KMS-11 (cell line): ENCODE measurements around the gene RFESD.

Experiments
- H2AFZ ChIP-seq: fragments of 200-600 bp; sonication (generic); 2 replicates; pipeline ENCODE4 v1.6.1; 2016; ENCODE audit warnings: antibody characterized with exemption, mixed run types, low read depth
- H3K27ac ChIP-seq: fragments of 200-600 bp; sonication (generic); 2 replicates; pipeline ENCODE4 v1.6.1; 2016; ENCODE audit warnings: mild to moderate bottlenecking, mixed run types
- H3K27me3 ChIP-seq: fragments of 200-600 bp; sonication (generic); 2 replicates; pipeline ENCODE4 v1.6.1; 2017; ENCODE audit warnings: mild to moderate bottlenecking, low read depth, mixed run types, moderate library complexity; ENCODE audit not compliant: insufficient read depth
- H3K36me3 ChIP-seq: fragments of 200-600 bp; sonication (generic); 2 replicates; pipeline ENCODE4 v1.6.1; 2017; ENCODE audit warnings: mild to moderate bottlenecking, mixed run types; ENCODE audit not compliant: insufficient read depth
- H3K4me1 ChIP-seq: fragments of 200-600 bp; sonication (generic); 2 replicates; pipeline ENCODE4 v1.6.1; 2016; ENCODE audit warnings: mild to moderate bottlenecking, low read depth, mixed run types; ENCODE audit not compliant: poor library complexity, severe bottlenecking
- H3K4me2 ChIP-seq: fragments of 200-600 bp; sonication (generic); 2 replicates; pipeline ENCODE4 v1.7.0; 2016; ENCODE audit warnings: mild to moderate bottlenecking, mixed run types
- H3K4me3 ChIP-seq: fragments of 200-600 bp; sonication (generic); IDR thresholded peaks from 2 replicates; pipeline ENCODE4 v1.6.1; 2017; ENCODE audit warnings: low read depth, low read length, mixed read lengths; ENCODE audit not compliant: insufficient read depth
- H3K79me2 ChIP-seq: fragments of 200-600 bp; sonication (generic); 2 replicates; pipeline ENCODE4 v1.6.1; 2016; ENCODE audit warnings: low read depth, mixed run types; ENCODE audit not compliant: insufficient read depth
- H3K9ac ChIP-seq: fragments of 200-600 bp; sonication (generic); 2 replicates; pipeline ENCODE4 v1.6.1; 2016; ENCODE audit warnings: mild to moderate bottlenecking, mixed run types
- H4K20me1 ChIP-seq: fragments of 200-600 bp; sonication (generic); 2 replicates; pipeline ENCODE4 v1.6.1; 2016; ENCODE audit warnings: mild to moderate bottlenecking, mixed run types; ENCODE audit not compliant: insufficient read depth
- TF ChIP-seq, protein P1 (sequence below): fragments of 200-600 bp; sonication (generic); conservative IDR thresholded peaks from 2 replicates; pipeline ENCODE4 v1.6.1; 2017; ENCODE audit warnings: low read depth, mild to moderate bottlenecking, antibody characterized with exemption, low read length, moderate library complexity, mixed read lengths

Gene RFESD

DNA sequence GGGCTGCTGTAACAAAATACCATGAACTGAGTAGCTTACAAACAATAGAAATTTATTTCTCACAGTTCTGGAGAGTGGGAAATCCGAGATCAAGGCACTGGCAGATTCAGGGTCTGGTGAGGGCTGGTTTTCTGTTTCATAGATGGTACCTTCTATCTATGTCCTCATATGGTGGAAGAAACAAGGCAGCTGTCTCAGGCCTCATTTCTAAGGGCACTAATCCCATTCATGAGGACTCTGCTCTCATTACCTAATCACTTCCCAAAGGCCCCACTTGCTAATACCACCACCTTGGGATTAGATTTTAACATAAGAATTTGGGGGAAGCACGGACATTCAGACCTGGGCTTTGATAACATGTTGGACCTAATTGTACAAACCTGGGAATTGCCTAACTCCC lies 13.5 kb downstream of the RFESD start:
- no peaks in the 10 kb centered on the region for H4K20me1 ChIP-seq
- H3K36me3 ChIP-seq = no peaks in the 10 kb centered on the region
- H3K27me3 ChIP-seq = no peaks in the 10 kb centered on the region
- peaks cover 12% of the 10 kb centered on the region for H3K4me1 ChIP-seq
- TF ChIP-seq, protein P1, sequence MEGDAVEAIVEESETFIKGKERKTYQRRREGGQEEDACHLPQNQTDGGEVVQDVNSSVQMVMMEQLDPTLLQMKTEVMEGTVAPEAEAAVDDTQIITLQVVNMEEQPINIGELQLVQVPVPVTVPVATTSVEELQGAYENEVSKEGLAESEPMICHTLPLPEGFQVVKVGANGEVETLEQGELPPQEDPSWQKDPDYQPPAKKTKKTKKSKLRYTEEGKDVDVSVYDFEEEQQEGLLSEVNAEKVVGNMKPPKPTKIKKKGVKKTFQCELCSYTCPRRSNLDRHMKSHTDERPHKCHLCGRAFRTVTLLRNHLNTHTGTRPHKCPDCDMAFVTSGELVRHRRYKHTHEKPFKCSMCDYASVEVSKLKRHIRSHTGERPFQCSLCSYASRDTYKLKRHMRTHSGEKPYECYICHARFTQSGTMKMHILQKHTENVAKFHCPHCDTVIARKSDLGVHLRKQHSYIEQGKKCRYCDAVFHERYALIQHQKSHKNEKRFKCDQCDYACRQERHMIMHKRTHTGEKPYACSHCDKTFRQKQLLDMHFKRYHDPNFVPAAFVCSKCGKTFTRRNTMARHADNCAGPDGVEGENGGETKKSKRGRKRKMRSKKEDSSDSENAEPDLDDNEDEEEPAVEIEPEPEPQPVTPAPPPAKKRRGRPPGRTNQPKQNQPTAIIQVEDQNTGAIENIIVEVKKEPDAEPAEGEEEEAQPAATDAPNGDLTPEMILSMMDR = no peak
- H3K79me2 ChIP-seq = no peaks in the 10 kb centered on the region
- no peak overlapping the region for H3K4me2 ChIP-seq
- no peak overlapping the region for H2AFZ ChIP-seq
- H3K4me3 ChIP-seq = no peak overlapping the region
- no peak overlapping the region for H3K27ac ChIP-seq
- no peak overlapping the region for H3K9ac ChIP-seq

DNA sequence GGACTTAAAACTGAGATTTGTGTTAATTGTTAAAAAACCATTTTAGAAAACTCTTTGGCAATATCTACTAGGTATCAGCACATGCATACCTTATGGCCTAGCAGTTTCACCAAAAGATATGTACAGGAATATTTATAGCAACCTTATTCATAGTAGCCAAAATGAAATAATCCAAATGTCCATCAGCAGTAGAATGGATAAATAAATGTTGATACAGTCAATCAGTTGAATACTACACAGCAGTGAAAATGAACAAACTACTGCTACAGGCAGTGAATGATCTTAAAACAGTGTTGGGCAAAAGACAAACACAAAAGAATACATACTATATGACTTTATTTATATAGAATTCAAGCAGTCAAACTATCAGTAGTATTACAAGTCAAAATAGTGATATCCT lies 16.4 kb downstream of the RFESD start:
- H3K4me3 ChIP-seq = no peak overlapping the region
- H4K20me1 ChIP-seq = no peaks in the 10 kb centered on the region
- H3K4me1 ChIP-seq = peaks cover 12% of the 10 kb centered on the region
- TF ChIP-seq, protein P1 = no peak
- no peak overlapping the region for H3K4me2 ChIP-seq
- no peaks in the 10 kb centered on the region for H3K79me2 ChIP-seq
- no peak overlapping the region for H2AFZ ChIP-seq
- H3K27ac ChIP-seq = no peak overlapping the region
- no peaks in the 10 kb centered on the region for H3K36me3 ChIP-seq
- no peaks in the 10 kb centered on the region for H3K27me3 ChIP-seq
- no peak overlapping the region for H3K9ac ChIP-seq

DNA sequence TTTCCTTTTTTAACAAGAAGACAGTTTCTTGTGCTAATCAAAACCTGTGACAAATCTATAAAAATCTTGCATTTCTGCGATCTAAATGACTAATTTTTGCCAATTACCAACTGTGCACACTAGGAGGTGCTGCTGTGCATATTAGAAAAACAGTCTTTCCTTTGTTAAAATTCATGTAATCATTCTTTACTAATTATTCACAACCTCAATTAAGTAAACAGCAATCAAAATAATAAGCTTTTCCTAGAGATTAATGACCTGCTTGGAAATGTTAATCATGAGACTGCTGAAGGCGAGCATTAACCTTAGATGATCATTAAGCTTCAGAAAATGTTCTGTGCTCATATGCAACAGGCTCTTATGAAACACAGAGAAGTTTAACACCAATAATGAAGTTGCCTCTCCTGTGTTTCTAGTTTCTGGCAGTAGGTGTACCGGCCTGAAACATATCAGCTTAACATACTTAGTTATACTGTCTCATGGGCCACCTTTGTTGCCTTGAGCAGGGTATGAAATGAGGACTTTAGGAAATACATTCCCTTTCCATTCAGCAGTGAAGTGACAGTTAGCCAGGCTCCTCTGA lies 17.7 kb downstream of the RFESD start:
- H3K27me3 ChIP-seq = no peaks in the 10 kb centered on the region
- no peaks in the 10 kb centered on the region for H4K20me1 ChIP-seq
- no peaks in the 10 kb centered on the region for H3K79me2 ChIP-seq
- peak overlapping the region; percentile 6; the same call in 1 of the 2 replicates for H3K4me2 ChIP-seq
- TF ChIP-seq, protein P1 = peak; percentile 92
- H3K36me3 ChIP-seq = no peaks in the 10 kb centered on the region
- H3K9ac ChIP-seq = no peak overlapping the region
- peak overlapping the region; percentile 2; the same call in 1 of the 2 replicates for H2AFZ ChIP-seq
- peaks cover 12% of the 10 kb centered on the region for H3K4me1 ChIP-seq
- H3K27ac ChIP-seq = no peak overlapping the region
- H3K4me3 ChIP-seq = no peak overlapping the region

DNA sequence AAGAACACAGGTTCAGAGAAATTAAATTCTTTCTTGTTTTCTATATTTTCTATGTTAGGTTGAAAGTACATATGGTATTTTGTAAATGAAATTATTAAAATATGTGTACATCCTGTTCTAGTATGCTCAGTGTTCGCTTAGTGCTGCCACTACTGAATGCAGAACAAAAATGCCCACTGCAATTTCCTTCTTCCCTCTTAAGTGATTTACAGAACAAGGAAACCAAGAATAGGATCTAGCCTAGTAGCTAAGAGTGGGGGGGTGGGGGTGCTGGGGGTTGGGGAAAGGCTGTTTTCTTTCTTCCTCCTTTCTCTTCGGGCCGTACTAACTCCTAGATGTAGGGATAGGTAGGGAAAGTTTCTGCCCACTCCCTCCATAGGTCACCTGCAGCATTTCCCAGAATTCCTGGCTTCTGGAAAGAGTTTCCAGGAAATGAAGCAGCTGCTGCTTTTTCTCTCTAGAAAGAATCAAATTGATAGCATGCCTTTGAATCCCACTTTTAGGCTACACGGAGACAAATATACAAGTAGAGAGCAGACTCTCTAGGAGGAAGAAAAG lies 20.6 kb downstream of the RFESD start:
- Histone ChIP-seq H3K4me2 (no peak overlapping the region), H3K27me3 (no peaks in the 10 kb centered on the region), H3K4me3 (no peak overlapping the region), H2AFZ (no peak overlapping the region), H4K20me1 (no peaks in the 10 kb centered on the region), H3K79me2 (no peaks in the 10 kb centered on the region), H3K27ac (no peak overlapping the region), H3K9ac (no peak overlapping the region), H3K4me1 (peaks cover 12% of the 10 kb centered on the region), H3K36me3 (no peaks in the 10 kb centered on the region)
- TF ChIP-seq, protein P1 = no peak
